CD4-positive, alpha-beta T cell (primary cell): Measurements from ENCODE around the gene MRPL12. TPM values are rescaled to one million over a fixed set of nuclear protein-coding genes. Genes with fewer than 3 reads are reported as not detected.

Experiments
- ATAC-seq: fragments of 200-7000 bp; cut with Tn5 transposase; one replicate; pipeline ENCODE4 v1.10.0; 2022; ENCODE audit warnings: mild to moderate bottlenecking; ENCODE audit not compliant: poor library complexity
- CTCF ChIA-PET: fragments of 350-600 bp; sonication (Branson Sonifier 250); formaldehyde crosslinking; loops from one replicate; lab custom pipeline; 2021; ENCODE audit warnings: antibody characterized with exemption, inconsistent platforms; lab: Charles Lee
- POLR2A ChIA-PET: fragments of 350-600 bp; sonication (Branson Sonifier 250); formaldehyde crosslinking; loops from one replicate; lab custom pipeline; 2021; ENCODE audit warnings: antibody characterized with exemption, inconsistent platforms; lab: Charles Lee
- DNase-seq, 14 experiments: peaks; one replicate each; pipeline ENCODE4 v3.0.0-alpha.2; 2013 to 2020; ENCODE audit warnings: mixed read lengths in 2 of 14
- H3K27ac ChIP-seq, 2 donors: one replicate each; pipeline versions ENCODE4 v1.5.1 to v1.7.0; 2013; ENCODE audit warnings: low read length in 2 of 2, low read depth in 1 of 2, mild to moderate bottlenecking in 1 of 2
- H3K27me3 ChIP-seq, 2 experiments: 1 replicate in 1 of 2; 2 replicates in 1 of 2; pipeline versions ENCODE4 v1.6.1 to v1.7.0; 2013; ENCODE audit warnings: low read length in 2 of 2, control low read depth in 1 of 2, mild to moderate bottlenecking in 1 of 2, moderate library complexity in 1 of 2; ENCODE audit not compliant: insufficient read depth in 2 of 2, control insufficient read depth in 1 of 2
- H3K36me3 ChIP-seq: one replicate; pipeline ENCODE4 v1.6.1; 2013; ENCODE audit warnings: low read length, control low read depth; ENCODE audit not compliant: insufficient read depth
- H3K4me1 ChIP-seq: one replicate; pipeline ENCODE4 v1.6.1; 2013; ENCODE audit warnings: low read length, control low read depth; ENCODE audit not compliant: insufficient read depth
- H3K4me3 ChIP-seq: one replicate; pipeline ENCODE4 v1.5.1; 2013; ENCODE audit warnings: mild to moderate bottlenecking, low read length, moderate library complexity
- H3K9me3 ChIP-seq, 2 experiments: 1 replicate in 1 of 2; 2 replicates in 1 of 2; pipeline versions ENCODE4 v1.6.1 to v1.7.0; 2013; ENCODE audit warnings: low read length in 2 of 2, mild to moderate bottlenecking in 2 of 2, control low read depth in 1 of 2, moderate library complexity in 1 of 2; ENCODE audit not compliant: control insufficient read depth in 1 of 2, insufficient read depth in 1 of 2
- H3K27ac Mint-ChIP-seq: one replicate; pipeline ENCODE4 v1.8.0; 2020; ENCODE audit warnings: mixed read lengths
- H3K27me3 Mint-ChIP-seq: one replicate; pipeline ENCODE4 v1.8.0; 2021; ENCODE audit warnings: mixed read lengths
- H3K36me3 Mint-ChIP-seq: one replicate; pipeline ENCODE4 v1.8.0; 2021; ENCODE audit warnings: low read depth, mixed read lengths
- H3K4me1 Mint-ChIP-seq: one replicate; pipeline ENCODE4 v1.8.0; 2021; ENCODE audit warnings: low read depth, mixed read lengths
- H3K4me3 Mint-ChIP-seq: one replicate; pipeline ENCODE4 v1.8.0; 2020; ENCODE audit warnings: mild to moderate bottlenecking, mixed read lengths
- H3K9me3 Mint-ChIP-seq: one replicate; pipeline ENCODE4 v1.8.0; 2020; ENCODE audit warnings: mixed read lengths
- intact Hi-C, 2 experiments: fragments of 100-400 bp; cut with DNase I in 1 of 2; cut with micrococcal nuclease in 1 of 2; formaldehyde crosslinking; loops; one replicate each; pipeline versions ENCODE4 v1.15.1 to v1.9.0; 2023 to 2025; cut with DNase I, micrococcal nuclease
- total RNA-seq, 174 experiments: library from RNA in 2 of 174; stranded (reverse) in 2 of 174; gene quantifications; one replicate each; pipeline ENCODE4 v1.2.3 and lab custom pipeline; 2021 to 2026
- TF ChIP-seq, protein P1 (sequence below): fragments of 200-600 bp; IDR thresholded peaks from one replicate; pipeline ENCODE4 v1.8.0; 2022; ENCODE audit warnings: antibody characterized with exemption, mild to moderate bottlenecking

MRPL12 gene
- total RNA-seq, 2 experiments from 2014 or later, result 26.2 to 26.5 TPM

GRCh38 chr17:81733507-81734404 lies 30.6 kb downstream of the MRPL12 start:
- Histone ChIP-seq H3K4me1 (peaks cover 17% of the 10 kb centered on the region), H3K9me3 (peaks cover 0 to 4% of the 10 kb centered on the region in 2 experiments), H3K27me3 (peaks cover 0 to 24% of the 10 kb centered on the region in 2 experiments), H3K4me3 (no peak overlapping the region), H3K27ac (no peak overlapping the region), H3K36me3 (no peaks in the 10 kb centered on the region)
- peak in 13 of 14 experiments; percentile 39 to 76 (median 54) for DNase-seq
- POLR2A ChIA-PET, result no interaction called here
- H3K4me1 Mint-ChIP-seq, result peaks cover 6% of the 10 kb centered on the region
- no peaks in the 10 kb centered on the region for H3K9me3 Mint-ChIP-seq
- no peak overlapping the region for H3K27ac Mint-ChIP-seq
- H3K4me3 Mint-ChIP-seq, result no peak overlapping the region
- H3K36me3 Mint-ChIP-seq, result no peaks in the 10 kb centered on the region
- TF ChIP-seq, protein P1, sequence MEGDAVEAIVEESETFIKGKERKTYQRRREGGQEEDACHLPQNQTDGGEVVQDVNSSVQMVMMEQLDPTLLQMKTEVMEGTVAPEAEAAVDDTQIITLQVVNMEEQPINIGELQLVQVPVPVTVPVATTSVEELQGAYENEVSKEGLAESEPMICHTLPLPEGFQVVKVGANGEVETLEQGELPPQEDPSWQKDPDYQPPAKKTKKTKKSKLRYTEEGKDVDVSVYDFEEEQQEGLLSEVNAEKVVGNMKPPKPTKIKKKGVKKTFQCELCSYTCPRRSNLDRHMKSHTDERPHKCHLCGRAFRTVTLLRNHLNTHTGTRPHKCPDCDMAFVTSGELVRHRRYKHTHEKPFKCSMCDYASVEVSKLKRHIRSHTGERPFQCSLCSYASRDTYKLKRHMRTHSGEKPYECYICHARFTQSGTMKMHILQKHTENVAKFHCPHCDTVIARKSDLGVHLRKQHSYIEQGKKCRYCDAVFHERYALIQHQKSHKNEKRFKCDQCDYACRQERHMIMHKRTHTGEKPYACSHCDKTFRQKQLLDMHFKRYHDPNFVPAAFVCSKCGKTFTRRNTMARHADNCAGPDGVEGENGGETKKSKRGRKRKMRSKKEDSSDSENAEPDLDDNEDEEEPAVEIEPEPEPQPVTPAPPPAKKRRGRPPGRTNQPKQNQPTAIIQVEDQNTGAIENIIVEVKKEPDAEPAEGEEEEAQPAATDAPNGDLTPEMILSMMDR, result peak; percentile 76
- peak; percentile 92 for ATAC-seq
- H3K27me3 Mint-ChIP-seq, result peaks cover 34% of the 10 kb centered on the region
- intact Hi-C loops, result no loop called here
- CTCF ChIA-PET, result no interaction called here

DNA sequence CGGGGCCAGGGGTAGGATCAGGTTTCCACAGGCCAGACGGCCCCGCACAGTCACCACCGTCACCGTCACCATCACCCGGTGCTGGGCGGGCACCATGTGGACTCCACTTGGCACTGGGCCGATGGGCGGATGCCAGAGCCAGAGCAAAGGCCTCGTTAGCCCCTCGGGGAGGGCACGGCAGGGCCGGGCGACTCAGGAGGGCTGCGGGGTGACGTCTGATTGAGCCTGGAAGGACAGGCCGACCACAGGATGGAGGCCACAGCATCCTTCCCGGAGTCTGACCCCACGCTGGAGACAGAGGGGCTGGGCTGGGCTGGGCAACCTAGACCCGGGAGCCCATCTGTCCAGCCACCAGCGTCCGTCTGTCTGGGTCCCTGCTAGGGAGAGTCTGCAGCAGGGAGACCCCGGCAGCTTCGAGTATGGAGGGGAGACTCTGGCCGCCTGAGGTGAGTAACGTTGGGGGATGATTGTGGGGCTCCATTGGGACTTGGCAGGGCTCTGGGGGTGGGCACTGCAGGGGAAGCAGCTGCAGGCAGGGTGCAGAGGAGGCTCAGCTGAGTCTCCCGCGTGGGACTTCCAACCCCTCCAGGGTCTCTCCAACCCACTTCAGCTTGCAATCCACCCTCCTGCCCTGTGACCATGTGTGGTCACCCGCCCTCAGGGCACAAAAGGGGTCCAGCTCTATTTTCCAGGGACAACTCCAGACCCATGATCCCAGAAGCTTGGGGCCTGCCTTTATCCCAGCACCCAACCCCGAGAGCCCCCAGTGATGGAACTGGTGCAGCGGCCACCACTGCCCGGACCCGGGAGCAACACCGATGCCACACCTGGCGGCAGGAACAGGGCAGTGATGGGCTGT lies 31.5 kb downstream of the MRPL12 start:
- Histone ChIP-seq H3K4me3 (no peak overlapping the region), H3K27ac (no peak overlapping the region), H3K4me1 (peaks cover 17% of the 10 kb centered on the region), H3K36me3 (no peaks in the 10 kb centered on the region), H3K27me3 (peaks cover 0 to 24% of the 10 kb centered on the region in 2 experiments), H3K9me3 (peaks cover 0 to 4% of the 10 kb centered on the region in 2 experiments)
- peaks cover 37% of the 10 kb centered on the region for H3K27me3 Mint-ChIP-seq
- H3K4me3 Mint-ChIP-seq, result no peak overlapping the region
- DNase-seq, result peak in 1 of 14 experiments; percentile 31
- TF ChIP-seq, protein P1, result no peak
- peaks cover 6% of the 10 kb centered on the region for H3K4me1 Mint-ChIP-seq
- CTCF ChIA-PET, result no interaction called here
- ATAC-seq, result no peak
- no peaks in the 10 kb centered on the region for H3K9me3 Mint-ChIP-seq
- intact Hi-C loops, result no loop called here
- POLR2A ChIA-PET, result no interaction called here
- no peaks in the 10 kb centered on the region for H3K36me3 Mint-ChIP-seq
- no peak overlapping the region for H3K27ac Mint-ChIP-seq

DNA sequence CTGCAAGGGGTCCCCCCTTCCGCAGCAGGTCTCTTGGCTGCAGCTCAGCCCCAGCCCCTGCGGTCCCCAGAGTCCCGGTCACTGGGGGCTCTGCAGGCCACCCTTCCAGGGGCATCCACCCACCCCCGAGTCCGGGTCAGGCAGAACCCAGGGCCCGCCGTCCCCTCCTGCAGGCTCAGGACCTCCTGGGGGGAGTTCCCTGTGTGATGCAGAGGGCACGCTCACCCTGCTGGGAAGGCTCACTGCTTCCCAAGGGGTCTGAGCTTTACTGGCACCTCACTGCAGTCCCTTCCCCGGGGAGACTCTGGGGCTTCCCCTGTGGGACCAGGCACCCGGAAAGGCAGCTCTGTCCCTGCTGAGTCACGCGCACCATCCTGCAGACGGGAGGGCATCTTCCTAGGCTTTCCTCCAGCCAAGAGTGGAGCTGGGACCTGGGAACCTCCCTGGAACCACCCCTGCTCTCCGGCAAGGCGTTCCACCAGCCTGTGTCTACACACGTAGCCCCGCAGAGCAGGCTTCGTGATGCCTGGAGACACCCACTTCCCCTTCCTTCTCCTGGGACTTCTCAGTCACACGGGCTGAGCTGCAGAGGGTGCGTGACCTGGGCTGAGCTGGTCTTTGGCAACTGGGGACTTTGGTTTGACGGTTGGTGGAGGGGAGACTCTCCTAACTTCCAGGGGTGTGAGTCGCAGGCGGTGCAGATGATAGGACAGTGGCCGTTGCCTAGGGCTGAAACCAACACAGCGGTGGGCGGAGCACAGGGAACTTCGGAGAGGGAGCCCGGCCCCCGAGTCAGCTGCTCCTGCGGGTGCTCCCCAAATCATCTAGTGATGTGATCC lies 32.3 kb downstream of the MRPL12 start:
- no peak overlapping the region for H3K27ac ChIP-seq
- TF ChIP-seq, protein P1, result no peak
- H3K27ac Mint-ChIP-seq, result no peak overlapping the region
- H3K4me3 Mint-ChIP-seq, result peak overlapping the region; percentile 42
- DNase-seq, result peak in 3 of 14 experiments; percentile 32 to 80 (median 69)
- no peak overlapping the region for H3K4me3 ChIP-seq
- POLR2A ChIA-PET, result interaction anchor here (0.8 kb wide), 1 partner anchor 60 kb away, joined by 3 read pairs; no protein-coding TSS in a partner anchor
- peaks cover 6% of the 10 kb centered on the region for H3K4me1 Mint-ChIP-seq
- intact Hi-C loops, result no loop called here
- H3K36me3 Mint-ChIP-seq, result no peaks in the 10 kb centered on the region
- H3K9me3 ChIP-seq, result peaks cover 0 to 4% of the 10 kb centered on the region in 2 experiments
- H3K27me3 Mint-ChIP-seq, result peaks cover 37% of the 10 kb centered on the region
- ATAC-seq, result no peak
- H3K4me1 ChIP-seq, result peaks cover 17% of the 10 kb centered on the region
- no peaks in the 10 kb centered on the region for H3K36me3 ChIP-seq
- CTCF ChIA-PET, result no interaction called here
- no peaks in the 10 kb centered on the region for H3K9me3 Mint-ChIP-seq
- peaks cover 0 to 24% of the 10 kb centered on the region in 2 experiments for H3K27me3 ChIP-seq
